Measurements from ENCODE around the gene COPS4.

DNA sequence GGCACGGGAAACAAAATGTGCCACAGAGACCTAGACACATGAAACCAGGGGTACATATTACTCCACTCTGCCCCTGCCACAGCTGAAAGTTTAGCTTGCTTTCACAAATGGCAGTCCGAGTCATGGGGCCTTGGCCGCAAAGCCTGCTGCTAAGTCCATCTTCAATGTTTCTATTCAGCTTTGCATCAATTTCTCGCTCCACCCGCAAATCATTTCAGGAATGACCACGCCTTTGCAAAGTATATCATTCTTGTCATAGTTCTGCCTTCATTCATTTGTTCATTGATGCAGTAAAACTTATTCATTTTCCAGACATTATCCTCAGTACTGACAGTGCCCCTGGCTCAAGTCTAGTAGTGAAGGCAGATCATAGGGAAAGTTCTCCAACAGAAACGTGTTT, 70.0 kb downstream of the COPS4 start:
- no peak for TF ChIP-seq POLR2AphosphoS5 (IDR thresholded peaks at IDR 0.05)
- no peak for TF ChIP-seq POLR2A (IDR thresholded peaks at IDR 0.05)

Data from transverse colon (tissue), 3 donors.